Heart right ventricle (tissue), 16 donors: ENCODE measurements around the gene EIPR1. TPM values are rescaled to one million over a fixed set of nuclear protein-coding genes. Genes with fewer than 3 reads are reported as not detected.

ENCODE experiments used
- ATAC-seq, 8 donors: fragments of 200-7000 bp; cut with Tn5 transposase; one replicate each; pipeline ENCODE4 v1.9.1; 2020; ENCODE audit warnings: mild to moderate bottlenecking in 8 of 8, moderate library complexity in 8 of 8, moderate number of reproducible peaks in 1 of 8
- DNase-seq, 2 donors: peaks; one replicate each; pipeline ENCODE4 v3.0.0-alpha.2; 2020
- H3K27ac ChIP-seq, 10 donors: fragments of 200-600 bp; sonication (generic) in 2 of 10; one replicate each; pipeline versions ENCODE4 v1.5.0 to v1.8.0; 2020 to 2022; ENCODE audit warnings: mild to moderate bottlenecking in 3 of 10
- H3K27me3 ChIP-seq, 7 donors: fragments of 200-600 bp; one replicate each; pipeline ENCODE4 v1.8.0; 2021 to 2022; ENCODE audit warnings: mild to moderate bottlenecking in 2 of 7
- H3K36me3 ChIP-seq, 9 donors: fragments of 200-600 bp; sonication (generic) in 1 of 9; one replicate each; pipeline versions ENCODE4 v1.5.0 to v1.8.0; 2020 to 2022; ENCODE audit warnings: mild to moderate bottlenecking in 2 of 9
- H3K4me1 ChIP-seq, 9 donors: fragments of 200-600 bp; sonication (generic) in 1 of 9; one replicate each; pipeline versions ENCODE4 v1.5.0 to v1.8.0; 2020 to 2022; ENCODE audit warnings: mild to moderate bottlenecking in 4 of 9
- H3K4me3 ChIP-seq, 10 donors: fragments of 200-600 bp; sonication (generic) in 2 of 10; one replicate each; pipeline versions ENCODE4 v1.5.0 to v1.8.0; 2020 to 2022; ENCODE audit warnings: mild to moderate bottlenecking in 7 of 10, moderate library complexity in 2 of 10
- H3K9me3 ChIP-seq, 11 donors: fragments of 200-600 bp in 10 of 11; sonication (generic) in 2 of 11; one replicate each; pipeline versions ENCODE4 v1.5.0 to v1.8.0; 2013 to 2022; ENCODE audit warnings: mild to moderate bottlenecking in 2 of 11, control low read depth in 1 of 11, moderate library complexity in 1 of 11
- CTCF ChIP-seq, 9 donors: fragments of 200-600 bp; sonication (generic) in 2 of 9; IDR thresholded peaks; one replicate each; pipeline versions ENCODE4 v1.5.0 to v1.8.0; 2021 to 2022; ENCODE audit warnings: antibody characterized with exemption in 9 of 9, mild to moderate bottlenecking in 5 of 9, moderate library complexity in 1 of 9
- WGBS, 2 donors: extraction: QIAGEN DNeasy Blood & Tissue Kit; methylation state at CpG; one replicate each; pipeline ENCODE4 v1.1.7; 2013; ENCODE audit warnings: inconsistent platforms in 1 of 2; 5-methylcytosine and 5-hydroxymethylcytosine counted together
- intact Hi-C, 10 donors: fragments of 100-400 bp; cut with DNase I; formaldehyde crosslinking; loops; one replicate each; pipeline versions ENCODE4 v1.11.1 to v1.14.2; 2022
- polyA plus RNA-seq, 2 donors: library from polyadenylated mRNA; stranded (reverse); fragments of 200-250 nt; gene quantifications; one replicate each; pipeline ENCODE4 v1.2.3, GENCODE V29; 2013
- total RNA-seq, 10 donors: library from RNA; stranded (reverse); fragmentation: NEBNext Ultra II Directional in 3 of 10; extraction: Animal tissue kit (Norgen Biotek cat#: 25700) in 3 of 10; gene quantifications; one replicate each; pipeline versions ENCODE4 v1.2.1 to v1.2.4, GENCODE V29; 2021 to 2023
- donor health status: Arrhythmogenic right ventricular cardiomyopathy.
- donor health status: ischemic (EF 13 %, LVEDD 7.1; RV severe dilation, severe dysfunction).
- donor health status: healthy with polysubstance abuse.
- donor health status: DM: no; HTN: yes; CAD: no.
- donor health status: DM: no; HTN: no; CAD: no.
- donor health status: ischemic (EF 25% LVEDD 6.9; RV normal size, moderate dysfunction).
- donor health status: ischemic (EF 25% LVEDD 5.7; RV mildly dilated, moderate dysfunction).
- donor health status: healthy.
- donor health status: DM: yes; HTN: yes; CAD: no.
- donor health status: Ischemic cardiomyopathy.
- donor health status: ischemic (EF 35%, LVEDD 5.7; RV mildly dilated, moderate dysfunction).
- donor health status: nonischemic (EF 11% LVEDD 7.7; RV severe dilation, severe dysfunction).
- donor health status: DM: yes; HTN: yes; CAD: no.
- donor health status: PGD.
- donor health status: ischemic (EF 29% LVEDD 5.4; RV normal size, mild dysfunction).
- donor health status: nonischemic (EF 23%, LVEDD 6.1; RV moderate dilation, normal function).

Gene EIPR1
- total and polyA plus RNA-seq, 12 donors: 6.8 to 22.3 (median 12.0) TPM

GRCh38 chr2:3185910-3186309, 191.7 kb downstream of the EIPR1 start:
- H3K9me3 ChIP-seq: no peaks in the 10 kb centered on the region
- no peaks in the 10 kb centered on the region for H3K27me3 ChIP-seq
- DNase-seq (no peak), ATAC-seq (no peak)
- H3K27ac ChIP-seq: no peak overlapping the region
- peaks cover 0 to 22% (median 0%) of the 10 kb centered on the region in 9 donors for H3K36me3 ChIP-seq
- TF ChIP-seq CTCF (IDR thresholded peaks at IDR 0.05): no peak
- H3K4me1 ChIP-seq: peaks cover 0 to 4% (median 0%) of the 10 kb centered on the region in 9 donors
- WGBS, 2 donors: 96 to 99% methylated on average over 10 of the region's 10 CpGs
- intact Hi-C loops: no loop called here
- no peak overlapping the region for H3K4me3 ChIP-seq

GRCh38 chr2:3185256-3185655, 192.4 kb downstream of the EIPR1 start:
- DNase-seq: no peak
- Histone ChIP-seq H3K27me3 (no peaks in the 10 kb centered on the region), H3K36me3 (peaks cover 0 to 16% (median 0%) of the 10 kb centered on the region in 9 donors), H3K27ac (no peak overlapping the region), H3K4me3 (no peak overlapping the region), H3K4me1 (peaks cover 0 to 4% (median 0%) of the 10 kb centered on the region in 9 donors), H3K9me3 (no peaks in the 10 kb centered on the region)
- ATAC-seq: no peak
- intact Hi-C loops: no loop called here
- WGBS, 2 donors: 90 to 95% methylated on average over 15 of the region's 15 CpGs
- TF ChIP-seq CTCF (IDR thresholded peaks at IDR 0.05): no peak

DNA sequence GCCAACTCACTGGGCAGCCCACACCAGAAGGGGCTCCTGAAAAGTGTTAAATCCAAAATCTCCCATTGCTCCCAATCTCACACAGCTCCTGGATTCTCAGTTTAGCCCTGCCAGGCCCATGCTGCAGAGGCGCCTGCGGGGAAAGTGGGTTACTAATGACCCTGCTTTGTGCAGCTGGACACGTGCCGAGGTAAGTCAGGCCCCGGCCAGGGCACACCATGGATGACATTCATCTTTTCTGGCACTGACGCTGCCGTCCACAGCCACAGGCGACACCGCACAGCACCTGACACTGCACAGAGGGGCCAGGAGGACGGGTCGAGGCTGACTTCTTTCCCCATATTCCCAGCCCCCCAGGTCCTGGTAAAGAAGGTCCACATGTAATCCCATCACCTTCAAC, 193.5 kb downstream of the EIPR1 start:
- Histone ChIP-seq H3K9me3 (no peaks in the 10 kb centered on the region), H3K27ac (no peak overlapping the region), H3K36me3 (peaks cover 0 to 16% (median 0%) of the 10 kb centered on the region in 9 donors), H3K4me3 (no peak overlapping the region), H3K4me1 (no peaks in the 10 kb centered on the region), H3K27me3 (no peaks in the 10 kb centered on the region)
- DNase-seq (no peak), ATAC-seq (peak in 1 of 8 donors; percentile 51)
- 80 to 98% methylated on average over 11 of the region's 11 CpGs for WGBS, 2 donors
- TF ChIP-seq CTCF (IDR thresholded peaks at IDR 0.05): no peak
- intact Hi-C loops: no loop called here

GRCh38 chr2:3183766-3184165, 193.9 kb downstream of the EIPR1 start:
- no peaks in the 10 kb centered on the region for H3K4me1 ChIP-seq
- no peaks in the 10 kb centered on the region for H3K27me3 ChIP-seq
- peaks cover 0 to 13% (median 0%) of the 10 kb centered on the region in 9 donors for H3K36me3 ChIP-seq
- no peak overlapping the region for H3K27ac ChIP-seq
- intact Hi-C loops: no loop called here
- ATAC-seq (no peak), DNase-seq (no peak)
- TF ChIP-seq CTCF (IDR thresholded peaks at IDR 0.05): no peak
- no peak overlapping the region for H3K4me3 ChIP-seq
- H3K9me3 ChIP-seq: no peaks in the 10 kb centered on the region
- 86 to 93% methylated on average over 10 of the region's 10 CpGs for WGBS, 2 donors
